ENCODE data around the gene PLCB3. TPM values are rescaled to one million over a fixed set of nuclear protein-coding genes. Genes with fewer than 3 reads are reported as not detected.
"Not testable (repeated sequence)": the region's sequence is repeated elsewhere in the genome, so short reads cannot be mapped to it uniquely, and the experiment has no call there.

The PLCB3 gene
- total and polyA plus RNA-seq, 2 donors (not counting 3 experiments of a cell fraction or from before 2014, with no cell fraction given) = 32.3 to 61.1 TPM

DNA sequence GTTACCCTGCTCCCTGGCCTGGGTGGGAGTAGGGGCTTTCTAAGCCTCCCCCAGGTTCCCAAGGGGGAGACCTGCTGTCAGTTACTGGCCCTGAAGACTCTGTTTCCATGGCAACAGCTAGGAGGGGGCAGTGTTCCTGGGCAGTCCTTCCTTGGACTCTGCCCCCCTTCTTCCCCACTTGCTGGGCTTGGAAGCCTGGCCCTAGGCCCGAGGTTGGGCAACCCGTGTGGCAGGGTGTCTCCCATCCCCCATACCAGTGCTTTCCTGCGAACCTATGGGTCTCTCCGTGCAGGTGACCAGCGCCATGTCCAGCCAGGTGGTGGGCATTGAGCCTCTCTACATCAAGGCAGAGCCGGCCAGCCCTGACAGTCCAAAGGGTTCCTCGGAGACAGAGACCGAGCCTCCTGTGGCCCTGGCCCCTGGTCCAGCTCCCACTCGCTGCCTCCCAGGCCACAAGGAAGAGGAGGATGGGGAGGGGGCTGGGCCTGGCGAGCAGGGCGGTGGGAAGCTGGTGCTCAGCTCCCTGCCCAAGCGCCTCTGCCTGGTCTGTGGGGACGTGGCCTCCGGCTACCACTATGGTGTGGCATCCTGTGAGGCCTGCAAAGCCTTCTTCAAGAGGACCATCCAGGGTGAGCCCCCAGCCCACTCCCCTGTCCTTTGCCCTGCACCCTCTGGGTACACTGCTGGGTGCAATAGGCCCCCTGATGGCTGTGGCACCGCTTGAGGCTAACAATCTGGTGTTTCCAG is 55.7 kb downstream of the PLCB3 start:
- POLR2A ChIA-PET = no interaction called here
- no peak for FAIRE-seq
- Histone ChIP-seq H3K27me3 (ENCODE audit: control insufficient read depth in 2 of 2, insufficient read depth in 2 of 2, low read length in 2 of 2) (no peaks in the 10 kb centered on the region), H3K9me3 (replicated peaks; ENCODE audit: control insufficient read depth, insufficient read depth, low read length) (no peaks in the 10 kb centered on the region), H3K79me2 (ENCODE audit: control insufficient read depth, insufficient read depth, low read length) (peaks cover 10% of the 10 kb centered on the region), H3K4me3 (replicated peaks in 1 of 3; ENCODE audit: insufficient read depth in 1 of 3, low read depth in 1 of 3, low read length in 3 of 3) (no peak overlapping the region), H3K27ac (ENCODE audit: insufficient read depth, low read depth, low read length) (no peak overlapping the region), H3K9ac (replicated peaks; ENCODE audit: extremely low read depth, insufficient read depth, low read length) (no peak overlapping the region), H3K36me3 (ENCODE audit: control insufficient read depth in 2 of 2, extremely low read depth in 1 of 2, insufficient read depth in 2 of 2, low read length in 2 of 2) (no peaks in the 10 kb centered on the region), H3K9me1 (replicated peaks; ENCODE audit: control insufficient read depth, extremely low read depth, insufficient read depth, low read length) (no peaks in the 10 kb centered on the region), H2AFZ (ENCODE audit: low read depth, low read length) (no peak overlapping the region), H4K20me1 (replicated peaks; ENCODE audit: control insufficient read depth, extremely low read depth, insufficient read depth, low read length) (no peaks in the 10 kb centered on the region), H3K4me1 (ENCODE audit: control insufficient read depth, extremely low read depth, insufficient read depth, low read length) (peaks cover 6% of the 10 kb centered on the region), H3K4me2 (ENCODE audit: insufficient read depth, low read length) (no peak overlapping the region)
- dilution Hi-C loops (cut with MboI; ENCODE audit: extremely low pct_ligation_motif_present, low sequenced_read_pairs) = no loop called here
- no peak for DNase-seq (ENCODE audit: low read depth, low spot score)
- CTCF ChIA-PET = interaction anchor here (0.7 to 6.7 kb wide), 6 partner anchors 10 to 101 kb away, joined by 3 to 413 read pairs (median 4); partner anchors contain the start of genes FERMT3, PRDX5 and TRMT112
- no peak for TF ChIP-seq GATA2 (IDR thresholded peaks at IDR 0.05; ENCODE audit: insufficient read depth, insufficient read length, low read depth, low read length)
- no peak for TF ChIP-seq MYC (IDR thresholded peaks at IDR 0.05; ENCODE audit: low read depth, low read length)
- no peak for TF ChIP-seq JUN (IDR thresholded peaks at IDR 0.05; ENCODE audit: borderline replicate concordance, insufficient read depth, insufficient read length, low read depth)
- TF ChIP-seq FOS (IDR thresholded peaks at IDR 0.05; ENCODE audit: borderline replicate concordance, insufficient read depth, low read length) = no peak
- TF ChIP-seq EZH2 (IDR thresholded peaks at IDR 0.05; ENCODE audit: borderline replicate concordance, low read depth, low read length, severe bottlenecking) = no peak
- TF ChIP-seq, protein P1, sequence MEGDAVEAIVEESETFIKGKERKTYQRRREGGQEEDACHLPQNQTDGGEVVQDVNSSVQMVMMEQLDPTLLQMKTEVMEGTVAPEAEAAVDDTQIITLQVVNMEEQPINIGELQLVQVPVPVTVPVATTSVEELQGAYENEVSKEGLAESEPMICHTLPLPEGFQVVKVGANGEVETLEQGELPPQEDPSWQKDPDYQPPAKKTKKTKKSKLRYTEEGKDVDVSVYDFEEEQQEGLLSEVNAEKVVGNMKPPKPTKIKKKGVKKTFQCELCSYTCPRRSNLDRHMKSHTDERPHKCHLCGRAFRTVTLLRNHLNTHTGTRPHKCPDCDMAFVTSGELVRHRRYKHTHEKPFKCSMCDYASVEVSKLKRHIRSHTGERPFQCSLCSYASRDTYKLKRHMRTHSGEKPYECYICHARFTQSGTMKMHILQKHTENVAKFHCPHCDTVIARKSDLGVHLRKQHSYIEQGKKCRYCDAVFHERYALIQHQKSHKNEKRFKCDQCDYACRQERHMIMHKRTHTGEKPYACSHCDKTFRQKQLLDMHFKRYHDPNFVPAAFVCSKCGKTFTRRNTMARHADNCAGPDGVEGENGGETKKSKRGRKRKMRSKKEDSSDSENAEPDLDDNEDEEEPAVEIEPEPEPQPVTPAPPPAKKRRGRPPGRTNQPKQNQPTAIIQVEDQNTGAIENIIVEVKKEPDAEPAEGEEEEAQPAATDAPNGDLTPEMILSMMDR (IDR thresholded peaks at IDR 0.05; ENCODE audit: extremely low read depth in 1 of 2, insufficient read depth in 1 of 2, low read depth in 1 of 2, low read length in 2 of 2) = no peak
- TF ChIP-seq, protein P2, sequence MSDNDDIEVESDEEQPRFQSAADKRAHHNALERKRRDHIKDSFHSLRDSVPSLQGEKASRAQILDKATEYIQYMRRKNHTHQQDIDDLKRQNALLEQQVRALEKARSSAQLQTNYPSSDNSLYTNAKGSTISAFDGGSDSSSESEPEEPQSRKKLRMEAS (IDR thresholded peaks at IDR 0.05; ENCODE audit: insufficient read depth, insufficient read length) = no peak
- TF ChIP-seq POLR2A (IDR thresholded peaks at IDR 0.05; ENCODE audit: low read depth, low read length) = no peak
- no peak for TF ChIP-seq POLR2AphosphoS5 (IDR thresholded peaks at IDR 0.05; ENCODE audit: insufficient read depth, low read depth, low read length)
- intact Hi-C loops (cut with micrococcal nuclease) = no loop called here
- BruUV-seq (replicated peaks) = no TSS peak

DNA sequence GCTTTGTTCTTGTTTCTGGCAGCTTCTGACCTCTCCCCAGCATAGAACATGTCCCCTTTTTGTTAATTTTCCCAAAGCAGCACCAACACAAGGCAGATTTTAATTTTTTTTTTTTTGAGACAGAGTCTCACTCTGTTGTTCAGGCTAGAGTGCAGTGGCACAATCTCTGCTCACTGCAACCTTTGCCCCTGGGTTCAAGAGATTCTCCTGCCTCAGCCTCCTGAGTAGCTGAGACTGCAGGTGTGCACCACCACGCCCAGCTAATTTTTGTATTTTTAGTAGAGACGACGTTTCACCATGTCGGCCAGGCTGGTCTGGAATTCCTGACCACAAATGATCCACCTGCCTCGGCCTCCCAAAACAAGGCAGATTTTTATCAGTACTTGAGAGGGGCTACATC is 56.5 kb downstream of the PLCB3 start:
- H3K4me1 ChIP-seq (ENCODE audit: control insufficient read depth, extremely low read depth, insufficient read depth, low read length); H3K4me3 ChIP-seq (replicated peaks in 1 of 3; ENCODE audit: insufficient read depth in 1 of 3, low read depth in 1 of 3, low read length in 3 of 3); FAIRE-seq; H3K27ac ChIP-seq (ENCODE audit: insufficient read depth, low read depth, low read length); dilution Hi-C loops (cut with MboI; ENCODE audit: extremely low pct_ligation_motif_present, low sequenced_read_pairs); H3K4me2 ChIP-seq (ENCODE audit: insufficient read depth, low read length); H3K36me3 ChIP-seq (ENCODE audit: control insufficient read depth in 2 of 2, extremely low read depth in 1 of 2, insufficient read depth in 2 of 2, low read length in 2 of 2); H4K20me1 ChIP-seq (replicated peaks; ENCODE audit: control insufficient read depth, extremely low read depth, insufficient read depth, low read length); H3K79me2 ChIP-seq (ENCODE audit: control insufficient read depth, insufficient read depth, low read length); H3K9ac ChIP-seq (replicated peaks; ENCODE audit: extremely low read depth, insufficient read depth, low read length); DNase-seq (ENCODE audit: low read depth, low spot score); H3K27me3 ChIP-seq (ENCODE audit: control insufficient read depth in 2 of 2, insufficient read depth in 2 of 2, low read length in 2 of 2); H3K9me3 ChIP-seq (replicated peaks; ENCODE audit: control insufficient read depth, insufficient read depth, low read length); POLR2A ChIA-PET; intact Hi-C loops (cut with micrococcal nuclease); H2AFZ ChIP-seq (ENCODE audit: low read depth, low read length); H3K9me1 ChIP-seq (replicated peaks; ENCODE audit: control insufficient read depth, extremely low read depth, insufficient read depth, low read length): not testable (repeated sequence)
- CTCF ChIA-PET = interaction anchor here (1.3 to 5.6 kb wide), 3 partner anchors 10 to 48 kb away, joined by 3 to 52 read pairs (median 4); partner anchors contain the start of genes PRDX5 and TRMT112
- TSS peak; percentile 28 for BruUV-seq (replicated peaks)

Measured in endothelial cell of umbilical vein (primary cell).